ENCODE results near the gene ALMS1. TPM values are rescaled to one million over a fixed set of nuclear protein-coding genes. Genes with fewer than 3 reads are reported as not detected.

The ALMS1 gene
- total and polyA plus RNA-seq, 2 of the 4 experiments (the other 2 are of a cell fraction): 20.8 to 52.8 TPM

DNA sequence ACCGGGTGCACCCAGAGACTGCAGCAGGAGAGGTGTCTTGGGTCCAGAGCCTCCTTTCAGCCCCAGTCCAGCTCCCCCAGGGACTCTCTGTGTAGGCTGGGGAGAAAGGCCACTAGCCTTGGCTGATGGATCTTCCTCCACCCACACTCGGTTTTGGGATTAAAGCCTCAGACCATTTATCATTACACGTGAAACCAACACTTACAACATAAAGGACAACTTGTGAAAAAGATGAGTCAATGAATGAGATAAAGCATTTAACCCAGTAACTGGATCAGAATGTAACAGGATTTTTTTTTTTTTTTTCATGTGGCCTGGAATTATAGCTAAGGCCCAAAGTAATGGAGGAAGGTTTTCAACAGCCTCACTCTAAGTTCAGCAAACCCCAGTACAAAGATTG is 224.5 kb downstream of the ALMS1 start:
- ChIA-PET POLR2A (ENCODE audit: unreplicated experiment) (no interaction called here), CTCF (interaction anchor here (1.1 kb wide), 1 partner anchor 13 kb away, joined by 3 read pairs; no protein-coding TSS in a partner anchor)
- Histone ChIP-seq H3K4me1 (ENCODE audit: control insufficient read depth, insufficient read depth, low read length) (no peaks in the 10 kb centered on the region), H3K56ac (ENCODE audit: extremely low read depth, insufficient read depth, low read length) (no peak overlapping the region), H2BK120ac (ENCODE audit: low read depth, low read length) (no peak overlapping the region), H2BK15ac (ENCODE audit: low read depth, low read length) (no peak overlapping the region), H3K79me1 (ENCODE audit: low read depth in 1 of 2, low read length in 2 of 2) (no peaks in the 10 kb centered on the region), H2AFZ (replicated peaks; ENCODE audit: low read length, poor library complexity) (no peak overlapping the region), H3K4me2 (ENCODE audit: low read depth, low read length) (no peak overlapping the region), H3K36me3 (ENCODE audit: control insufficient read depth, insufficient read depth, low read length) (no peaks in the 10 kb centered on the region; the same call in 1 of the 2 replicates), H4K8ac (ENCODE audit: low read depth in 2 of 2, low read length in 2 of 2) (no peak overlapping the region), H4K91ac (ENCODE audit: insufficient read depth, low read depth, low read length) (no peak overlapping the region), H3K23ac (ENCODE audit: low read depth, low read length) (no peak overlapping the region), H3K27ac (ENCODE audit: insufficient read depth, low read length) (no peak overlapping the region), H3K18ac (ENCODE audit: low read depth, low read length) (no peak overlapping the region), H3K9me3 (ENCODE audit: control insufficient read depth, insufficient read depth, low read length) (no peaks in the 10 kb centered on the region), H2AK5ac (ENCODE audit: low read depth, low read length) (no peak overlapping the region), H4K5ac (ENCODE audit: low read depth, low read length) (no peak overlapping the region), H2BK5ac (ENCODE audit: low read depth, low read length, poor library complexity, severe bottlenecking) (no peak overlapping the region), H3K4me3 (ENCODE audit: insufficient read depth, low read depth, low read length) (no peak overlapping the region), H3K9ac (ENCODE audit: low read depth, low read length) (no peak overlapping the region), H3K14ac (replicated peaks; ENCODE audit: low read depth, low read length) (no peak overlapping the region), H3K4ac (ENCODE audit: low read depth, low read length) (no peak overlapping the region), H3K27me3 (ENCODE audit: control insufficient read depth, insufficient read depth, low read length) (no peaks in the 10 kb centered on the region), H3K9me1 (ENCODE audit: insufficient read depth, low read length) (no peaks in the 10 kb centered on the region), H2AK9ac (replicated peaks; ENCODE audit: low read depth, low read length, poor library complexity) (no peak overlapping the region), H2BK20ac (ENCODE audit: low read depth, low read length) (no peak overlapping the region), H4K20me1 (ENCODE audit: insufficient read depth, low read length) (no peaks in the 10 kb centered on the region)
- in situ Hi-C loops (cut with MboI; ENCODE audit: low sequenced_read_pairs): no loop called here
- dilution Hi-C loops (cut with HindIII; ENCODE audit: low sequenced_read_pairs, unreplicated experiment): no loop called here
- intact Hi-C loops (cut with micrococcal nuclease): no loop called here
- no peak for TF ChIP-seq CEBPB (IDR thresholded peaks at IDR 0.05; ENCODE audit: low read depth, low read length)
- TF ChIP-seq MXI1 (IDR thresholded peaks at IDR 0.05; ENCODE audit: borderline replicate concordance, low read depth, low read length): no peak
- TF ChIP-seq FOS (IDR thresholded peaks at IDR 0.05; ENCODE audit: low read depth, low read length): no peak
- TF ChIP-seq MAFK (IDR thresholded peaks at IDR 0.05; ENCODE audit: low read depth, low read length): no peak
- no peak for TF ChIP-seq MAZ (IDR thresholded peaks at IDR 0.05; ENCODE audit: borderline replicate concordance, low read depth, low read length)
- TF ChIP-seq RCOR1 (IDR thresholded peaks at IDR 0.05; ENCODE audit: insufficient replicate concordance, low read length): no peak
- DNase-seq (no peak), ATAC-seq (ENCODE audit: low read depth) (no peak)
- BruUV-seq (replicated peaks): no TSS peak
- WGBS, 2 experiments (ENCODE audit: extremely low coverage in 2 of 2, insufficient read length in 1 of 2): no CpG with 5 or more reads among the region's 3 CpGs

Measured in IMR-90 (cell line).